Small intestine (tissue), 16 donors: ENCODE results near the gene EBF4. TPM values are rescaled to one million over a fixed set of nuclear protein-coding genes. Genes with fewer than 3 reads are reported as not detected.

Experiments used
- DNase-seq, 2 donors: peaks; one replicate each; pipeline versions ENCODE4 v3.0.0 to v3.0.0-alpha.2; 2013
- FAIRE-seq: peaks from 2 replicates; lab custom pipeline; 2012; peaks lifted over from hg19 to GRCh38; lab: Jason Lieb, UNC
- H3K27ac ChIP-seq, 3 donors: one replicate each; pipeline ENCODE4 v1.5.1; 2013; ENCODE audit warnings: low read length in 2 of 3, mild to moderate bottlenecking in 2 of 3, control low read depth in 1 of 3, inconsistent platforms in 1 of 3, low read depth in 1 of 3, moderate library complexity in 1 of 3
- H3K27me3 ChIP-seq, 3 donors: one replicate each; pipeline ENCODE4 v1.6.1; 2013; ENCODE audit warnings: low read length in 3 of 3, inconsistent platforms in 1 of 3; ENCODE audit not compliant: control insufficient read depth in 3 of 3, insufficient read depth in 3 of 3
- H3K36me3 ChIP-seq, 3 donors: one replicate each; pipeline ENCODE4 v1.6.1; 2013; ENCODE audit warnings: low read length in 3 of 3, inconsistent platforms in 1 of 3, low read depth in 1 of 3, mild to moderate bottlenecking in 1 of 3, moderate library complexity in 1 of 3; ENCODE audit not compliant: control insufficient read depth in 3 of 3, insufficient read depth in 2 of 3
- H3K4me1 ChIP-seq, 3 donors: one replicate each; pipeline ENCODE4 v1.6.1; 2013; ENCODE audit warnings: low read length in 2 of 3, inconsistent platforms in 1 of 3, low read depth in 1 of 3, mild to moderate bottlenecking in 1 of 3, moderate library complexity in 1 of 3; ENCODE audit not compliant: control insufficient read depth in 3 of 3, insufficient read depth in 2 of 3
- H3K4me3 ChIP-seq, 3 donors: one replicate each; pipeline ENCODE4 v1.5.1; 2013; ENCODE audit warnings: low read length in 3 of 3, control low read depth in 1 of 3, inconsistent platforms in 1 of 3, low read depth in 1 of 3, mild to moderate bottlenecking in 1 of 3, moderate library complexity in 1 of 3
- H3K9me3 ChIP-seq, 2 donors: one replicate each; pipeline ENCODE4 v1.6.1; 2013; ENCODE audit warnings: low read depth in 1 of 2, low read length in 1 of 2; ENCODE audit not compliant: control insufficient read depth in 2 of 2, insufficient read depth in 1 of 2
- WGBS, 3 donors: extraction: QIAGEN DNeasy Blood & Tissue Kit; methylation state at CpG; one replicate each; pipeline ENCODE4 v1.1.7; 2013; 5-methylcytosine and 5-hydroxymethylcytosine counted together
- long read RNA-seq, 10 donors: transcript quantifications; one replicate each; lab custom pipeline, GENCODE V29; 2026
- polyA plus RNA-seq, 4 donors: library from polyadenylated mRNA; stranded (reverse) in 3 of 4; unstranded in 1 of 4; fragments of 200-250 nt in 3 of 4; fragments of 120-200 nt in 1 of 4; gene quantifications; one replicate each; pipeline versions ENCODE4 v1.2.1 to v1.2.3, GENCODE V29; 2013
- donor health status: healthy with polysubstance abuse.
- donor health status: control.
- donor health status: control.
- donor health status: Bipolar disorder and iron deficiency.
- donor health status: healthy.

The EBF4 gene
- 1 to 10 TPM in 3 of 4 donors, under 1 TPM in 1; 0.67 to 7.4 (median 3.2) TPM for polyA plus RNA-seq
- long read RNA-seq, donor 1, partial matches to known transcripts = 5 of 5 reads
- long read RNA-seq, donor 1, other reads (novel, unspliced or antisense) = 0 of 5 reads
- long read RNA-seq, donor 2 = 0 reads
- long read RNA-seq, donor 3, partial matches to known transcripts = 0 of 1 reads
- long read RNA-seq, donor 3, other reads (novel, unspliced or antisense) = 0 of 1 reads
- long read RNA-seq, donor 4 = 0 reads
- long read RNA-seq, donor 5 = 0 reads
- long read RNA-seq, donor 6, partial matches to known transcripts = 0 of 1 reads
- long read RNA-seq, donor 6, other reads (novel, unspliced or antisense) = 0 of 1 reads
- long read RNA-seq, donor 7, partial matches to known transcripts = 6 of 10 reads
- long read RNA-seq, donor 7, other reads (novel, unspliced or antisense) = 0 of 10 reads
- long read RNA-seq, donor 8 = 0 reads
- long read RNA-seq, donor 9, partial matches to known transcripts = 0 of 1 reads
- long read RNA-seq, donor 9, other reads (novel, unspliced or antisense) = 0 of 1 reads
- long read RNA-seq, donor 10, partial matches to known transcripts = 7 of 10 reads
- long read RNA-seq, donor 10, other reads (novel, unspliced or antisense) = 0 of 10 reads

GRCh38 chr20:2692036-2692885, at the start of gene EBF4:
Gene EBF4 (plus strand): TSS chr20:2692780. CDS start chr20:2693646, 866 bp downstream.
- WGBS, 3 donors = 3 to 5% (median 5%) methylated on average over 28 to 106 of the region's 106 CpGs
- Histone ChIP-seq H3K4me3 (peak within 1 kb of the TSS; percentile 28 to 62 (median 30)), H3K27me3 (peaks cover 11 to 74% (median 14%) of the 10 kb centered on the region in 3 donors), H3K36me3 (no peaks in the 10 kb centered on the region), H3K9me3 (no peaks in the 10 kb centered on the region), H3K4me1 (no peaks in the 10 kb centered on the region), H3K27ac (peak within 1 kb of the TSS in 1 of 3 donors; percentile 69)
- no peak for FAIRE-seq
- DNase-seq = peak; percentile 10 to 55

- H3K4me1 ChIP-seq = no peaks in the 10 kb centered on the region
- H3K27me3 ChIP-seq = no peaks in the 10 kb centered on the region
- no peak overlapping the region for H3K27ac ChIP-seq
- H3K9me3 ChIP-seq = peaks cover 0 to 3% of the 10 kb centered on the region in 2 donors
- H3K4me3 ChIP-seq = no peak overlapping the region
- peaks cover 0 to 6% (median 0%) of the 10 kb centered on the region in 3 donors for H3K36me3 ChIP-seq
- DNase-seq (no peak), FAIRE-seq (no peak)
- WGBS, 3 donors = 92 to 100% (median 94%) methylated on average over 1 of the region's 1 CpG
These were observed 48.9 kb upstream of the EBF4 start for GRCh38 chr20:2643708-2644107.

- Histone ChIP-seq H3K27me3 (no peaks in the 10 kb centered on the region), H3K36me3 (peaks cover 3 to 39% (median 13%) of the 10 kb centered on the region in 3 donors), H3K27ac (peak within 1 kb of the TSS; percentile 75 to 97 (median 87)), H3K9me3 (no peaks in the 10 kb centered on the region), H3K4me1 (peaks cover 0 to 10% (median 0%) of the 10 kb centered on the region in 3 donors), H3K4me3 (peak within 1 kb of the TSS; percentile 69 to 95 (median 72))
- FAIRE-seq = no peak
- WGBS, 3 donors = 0 to 1% (median 0%) methylated on average over 66 to 101 of the region's 101 CpGs
- peak; percentile 93 to 98 for DNase-seq
These were observed 40.5 kb upstream of the EBF4 start, which contains the start of gene NOP56 for GRCh38 chr20:2651772-2652723. Gene NOP56 (plus strand): TSS chr20:2652632. CDS start chr20:2652661, 29 bp downstream.

GRCh38 chr20:2652724-2653555, 39.6 kb upstream of the EBF4 start:
- Histone ChIP-seq H3K36me3 (peaks cover 6 to 43% (median 17%) of the 10 kb centered on the region in 3 donors), H3K27ac (peak overlapping the region; percentile 3 to 72 (median 56)), H3K4me1 (peaks cover 0 to 10% (median 0%) of the 10 kb centered on the region in 3 donors), H3K4me3 (peak overlapping the region; percentile 69 to 95 (median 72)), H3K9me3 (no peaks in the 10 kb centered on the region), H3K27me3 (no peaks in the 10 kb centered on the region)
- FAIRE-seq = no peak
- 0 to 1% (median 0%) methylated on average over 55 to 56 of the region's 56 CpGs for WGBS, 3 donors
- DNase-seq = peak; percentile 47 to 56

- 11 to 21% (median 16%) methylated on average over 24 of the region's 24 CpGs for WGBS, 3 donors
These were observed 38.8 kb upstream of the EBF4 start for GRCh38 chr20:2653556-2654383.

GRCh38 chr20:2654384-2654822, 38.2 kb upstream of the EBF4 start:
- no peak overlapping the region for H3K27ac ChIP-seq
- peak overlapping the region in 1 of 3 donors; percentile 95 for H3K4me3 ChIP-seq
- H3K9me3 ChIP-seq = no peaks in the 10 kb centered on the region
- FAIRE-seq (no peak), DNase-seq (no peak)
- peaks cover 0 to 10% (median 0%) of the 10 kb centered on the region in 3 donors for H3K4me1 ChIP-seq
- H3K27me3 ChIP-seq = no peaks in the 10 kb centered on the region
- WGBS, 3 donors = 63 to 75% (median 70%) methylated on average over 9 of the region's 9 CpGs
- H3K36me3 ChIP-seq = peaks cover 15 to 58% (median 17%) of the 10 kb centered on the region in 3 donors

More at GRCh38 chr20:2653556-2654383, 38.8 kb upstream of the EBF4 start:
- Histone ChIP-seq H3K4me1 (peaks cover 0 to 10% (median 0%) of the 10 kb centered on the region in 3 donors), H3K9me3 (no peaks in the 10 kb centered on the region), H3K36me3 (peaks cover 11 to 51% (median 17%) of the 10 kb centered on the region in 3 donors), H3K4me3 (peak overlapping the region; percentile 69 to 95 (median 72)), H3K27ac (peak overlapping the region in 1 of 3 donors; percentile 72), H3K27me3 (no peaks in the 10 kb centered on the region)
- no peak for FAIRE-seq
- DNase-seq = no peak
